DLD1 (cell line): ENCODE measurements around the gene P2RX7.

Experiments used
- in situ Hi-C: cut with HindIII; loops from 2 replicates; pipeline ENCODE4 v1.10.0; 2017; ENCODE audit warnings: low sequenced_read_pairs

P2RX7 gene

GRCh38 chr12:121132601-121133481, at the start of gene P2RX7:
Gene P2RX7, plus strand, starts transcription at chr12:121132876. Its CDS starts 95 bp downstream, at chr12:121132971.
- in situ Hi-C loops, result no loop called here

GRCh38 chr12:121084229-121084628, 48.4 kb upstream of the P2RX7 start:
- in situ Hi-C loops, result no loop called here

GRCh38 chr12:121085069-121085468, 47.6 kb upstream of the P2RX7 start:
- in situ Hi-C loops, result no loop called here

GRCh38 chr12:121085506-121086353, 46.9 kb upstream of the P2RX7 start:
- in situ Hi-C loops, result no loop called here

- in situ Hi-C loops, result no loop called here
Observed at GRCh38 chr12:121086781-121087295, 45.8 kb upstream of the P2RX7 start.

GRCh38 chr12:121087467-121088194, 45.0 kb upstream of the P2RX7 start:
- in situ Hi-C loops, result no loop called here

DNA sequence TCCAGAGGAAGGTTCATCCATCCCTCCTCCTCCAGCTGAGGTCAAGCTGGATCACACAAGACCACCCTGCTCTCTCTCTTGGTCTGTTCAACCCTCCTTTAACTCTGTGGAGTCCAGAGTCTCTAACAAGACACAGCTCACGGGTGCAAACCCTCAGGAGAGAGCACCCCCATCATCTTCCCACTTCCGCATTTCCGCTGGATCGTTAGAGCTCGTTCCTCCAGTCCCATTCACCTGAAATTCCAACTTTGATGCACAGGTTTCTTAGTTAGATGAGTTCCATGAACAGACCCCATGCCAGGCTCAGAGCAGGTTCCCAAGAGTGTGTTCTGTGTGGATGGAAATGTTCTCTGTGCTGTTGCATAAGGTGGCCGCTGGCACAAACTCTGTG, 44.5 kb upstream of the P2RX7 start:
- in situ Hi-C loops, result no loop called here

DNA sequence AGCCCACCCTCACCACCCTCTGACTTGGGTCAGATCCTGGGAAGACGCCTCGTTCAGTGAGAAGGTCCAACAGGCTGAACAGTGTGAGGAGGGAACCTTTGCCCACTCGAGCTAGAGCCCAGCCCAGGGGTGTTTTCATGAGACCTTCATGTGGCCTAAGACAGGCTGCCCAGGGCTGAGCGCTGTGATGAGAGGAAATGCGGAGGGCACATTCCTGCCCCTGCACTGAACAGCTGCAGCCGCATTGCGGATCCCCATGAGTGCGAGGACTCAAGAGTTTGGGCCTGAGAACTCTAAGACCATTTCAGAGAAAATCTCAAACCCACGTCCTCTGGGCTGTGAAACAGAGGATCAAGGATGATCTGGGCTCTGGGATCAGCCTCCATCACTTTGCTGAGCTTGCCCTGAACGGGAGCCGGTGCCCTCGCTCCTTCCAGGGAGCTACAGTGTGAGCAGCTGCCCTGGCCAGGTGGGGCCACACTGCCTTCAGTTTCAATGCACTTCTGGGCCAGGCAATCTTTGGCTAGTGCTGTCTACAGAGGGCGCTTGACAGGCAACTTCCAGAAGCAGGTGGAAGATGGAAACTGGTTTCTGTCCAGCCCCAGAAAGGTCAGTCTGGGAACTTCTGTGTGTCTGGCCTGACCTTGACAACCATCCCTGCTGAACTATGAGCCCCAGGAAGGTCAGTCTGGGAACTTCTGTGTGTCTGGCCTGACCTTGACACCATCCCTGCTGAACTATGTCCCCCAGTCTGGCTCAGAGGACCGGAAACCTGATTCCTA, 43.5 kb upstream of the P2RX7 start:
- in situ Hi-C loops, result no loop called here

- in situ Hi-C loops, result no loop called here
Observed at GRCh38 chr12:121089813-121090430, 42.8 kb upstream of the P2RX7 start.

DNA sequence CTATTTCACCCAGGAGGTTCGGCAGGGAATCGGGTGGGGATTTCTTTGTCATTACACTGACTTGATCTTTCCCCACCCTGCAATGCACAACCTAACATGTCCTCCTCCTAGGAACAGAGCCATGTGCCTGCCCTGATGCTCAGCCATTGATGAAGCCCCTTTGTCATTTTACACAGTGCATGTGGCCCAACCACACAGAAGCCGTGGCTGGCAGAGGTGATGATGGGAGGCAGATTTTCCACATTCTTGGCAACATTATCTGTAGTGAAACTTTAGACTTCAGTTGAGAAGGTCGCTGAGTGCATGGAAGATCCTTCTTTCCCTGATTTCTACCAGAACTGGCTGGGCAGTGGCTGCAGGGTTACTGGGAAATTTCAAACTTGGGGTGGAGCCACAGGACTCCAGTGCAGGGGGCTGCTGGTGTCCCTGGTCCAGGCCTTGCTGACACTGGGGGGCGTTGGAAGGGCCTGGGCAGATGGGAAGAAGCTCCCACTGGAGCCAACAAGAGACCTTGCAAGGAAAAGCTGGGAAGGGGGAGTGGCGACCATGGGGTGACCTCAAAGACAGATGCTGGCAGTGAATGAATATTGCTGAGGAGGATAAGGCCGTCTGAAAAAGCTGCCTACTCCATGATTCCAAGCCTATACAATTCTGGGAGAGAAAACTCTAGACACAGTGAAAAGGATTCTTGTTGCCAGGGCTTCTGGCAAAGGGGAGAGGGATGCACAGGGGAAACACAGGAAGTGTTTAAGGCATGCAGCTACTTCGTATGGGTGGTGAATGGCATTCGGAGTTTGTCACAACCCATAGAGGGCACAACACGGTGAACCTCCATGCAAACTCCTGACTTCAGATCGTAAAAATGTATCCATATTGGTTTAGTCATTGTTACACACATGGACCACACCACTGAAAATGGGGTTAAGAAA, 41.8 kb upstream of the P2RX7 start:
- in situ Hi-C loops, result no loop called here

DNA sequence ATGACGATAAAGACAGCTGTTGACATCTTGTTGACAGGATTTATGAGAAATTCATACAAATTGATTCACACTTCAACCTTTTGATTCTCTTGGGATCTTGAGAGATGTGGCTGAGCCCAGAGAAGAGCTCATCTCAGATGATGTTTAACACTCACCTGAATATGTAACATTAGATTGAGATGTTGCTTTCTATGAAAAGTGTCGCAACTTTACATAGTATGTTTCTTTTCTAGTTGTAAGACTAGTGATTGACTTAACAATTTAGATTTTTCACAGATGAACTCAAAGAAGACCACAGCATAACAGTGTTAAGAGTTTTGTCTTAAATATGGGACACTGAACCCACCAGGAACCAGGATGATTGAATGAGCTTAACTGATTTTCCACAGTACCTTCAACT, 40.6 kb upstream of the P2RX7 start:
- in situ Hi-C loops, result no loop called here

DNA sequence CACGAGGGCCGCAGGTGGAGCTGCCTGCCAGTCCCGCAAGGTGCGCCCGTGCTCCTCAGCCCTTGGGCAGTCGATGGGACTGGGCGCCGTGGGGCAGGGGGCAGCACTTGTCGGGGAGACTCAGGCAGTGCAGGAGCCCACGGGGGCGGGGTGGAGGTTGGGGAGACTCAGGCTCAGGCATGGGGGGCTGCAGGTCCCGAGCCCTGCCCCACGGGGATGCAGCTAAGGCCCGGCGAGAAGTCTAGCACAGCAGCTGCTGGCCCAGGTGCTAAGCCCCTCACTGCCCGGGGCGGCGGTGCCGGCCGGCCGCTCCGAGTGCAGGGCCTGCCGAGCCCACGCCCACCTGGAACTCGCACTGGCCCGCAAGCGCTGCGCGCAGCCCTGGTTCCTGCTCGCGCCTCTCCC, 39.2 kb upstream of the P2RX7 start:
- in situ Hi-C loops, result no loop called here

- in situ Hi-C loops, result no loop called here
Observed at GRCh38 chr12:121095544-121096198, 37.0 kb upstream of the P2RX7 start.

DNA sequence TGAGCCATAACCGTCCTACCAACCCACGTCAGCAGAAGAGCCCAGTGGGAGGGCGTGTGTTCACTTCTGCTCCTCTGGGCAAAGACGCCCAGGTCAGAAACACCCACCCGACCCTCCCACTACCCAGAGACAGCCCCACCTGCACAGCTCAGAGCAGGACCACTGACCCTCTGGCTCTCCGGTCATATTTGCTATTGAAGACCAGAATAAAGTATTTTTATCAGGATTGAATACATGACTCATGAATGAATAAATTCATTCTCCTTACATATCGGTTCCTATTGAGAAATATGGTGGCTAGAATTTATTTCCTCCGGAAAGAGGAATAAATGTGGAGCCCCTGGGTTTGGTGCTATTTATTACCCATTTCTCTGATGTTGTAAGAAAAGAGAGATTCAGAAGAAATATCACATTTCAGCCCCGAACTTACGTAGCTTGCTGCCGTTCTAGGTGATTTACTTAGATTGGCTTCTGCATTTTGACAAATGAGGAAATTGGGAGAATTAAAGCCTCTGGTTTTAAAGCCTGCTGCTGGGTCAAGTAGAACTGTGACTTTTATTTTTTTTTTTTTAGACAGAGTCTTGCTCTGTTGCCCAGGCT, 36.4 kb upstream of the P2RX7 start:
- in situ Hi-C loops, result no loop called here

GRCh38 chr12:121099779-121100178, 32.9 kb upstream of the P2RX7 start:
- in situ Hi-C loops, result no loop called here

DNA sequence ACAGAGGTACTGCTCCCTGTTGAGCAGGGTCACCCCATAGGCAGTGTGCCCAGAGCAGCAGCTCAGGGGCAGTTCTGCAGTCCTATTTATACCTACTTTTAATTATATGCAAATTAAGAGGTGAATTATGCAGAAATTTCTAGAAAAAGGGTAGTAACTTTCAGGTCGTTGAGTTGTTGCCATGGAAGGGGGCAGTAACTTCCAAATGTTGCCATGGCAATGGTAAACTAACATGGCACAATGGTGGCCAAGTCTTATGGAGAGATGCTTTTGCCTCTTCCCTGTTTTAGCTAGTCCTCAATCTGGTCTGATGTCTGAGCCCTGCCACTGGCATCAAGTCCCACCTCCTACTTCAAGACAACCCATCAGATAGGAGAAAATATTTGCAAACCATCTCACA, 30.4 kb upstream of the P2RX7 start:
- in situ Hi-C loops, result no loop called here

- in situ Hi-C loops, result no loop called here
Observed at GRCh38 chr12:121107681-121108080, 25.0 kb upstream of the P2RX7 start.

- in situ Hi-C loops, result no loop called here
Observed at GRCh38 chr12:121108492-121108891, 24.2 kb upstream of the P2RX7 start.
